ENCODE data around the gene DHX9. TPM values are rescaled to one million over a fixed set of nuclear protein-coding genes. Genes with fewer than 3 reads are reported as not detected.

The DHX9 gene
- total RNA-seq, 1 experiment from 2014 or later: 263 TPM

DNA sequence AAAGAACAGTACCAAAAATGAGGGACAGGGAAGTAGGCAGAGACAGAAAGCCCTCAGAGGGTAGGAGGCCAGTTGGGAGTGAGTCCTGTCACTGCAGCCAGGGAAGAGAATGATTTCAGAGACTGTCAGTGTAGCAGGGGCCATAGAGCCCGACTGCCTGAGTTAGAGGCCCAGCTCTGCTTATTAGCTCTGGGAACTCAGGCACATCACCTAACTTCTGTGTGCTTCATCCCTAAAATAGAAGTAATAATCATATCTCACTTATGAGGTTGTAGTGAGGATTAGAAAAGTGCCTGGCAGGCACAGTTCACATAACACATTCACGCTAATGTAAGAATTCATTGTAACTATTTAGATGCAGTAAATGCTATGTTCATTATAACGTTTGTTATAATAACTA lies 31.2 kb upstream of the DHX9 start:
- Mint-ChIP-seq H3K4me1 (ENCODE audit: low read depth, unreplicated experiment) (no peaks in the 10 kb centered on the region), H3K4me3 (ENCODE audit: low read depth, unreplicated experiment) (no peak overlapping the region), H3K27me3 (ENCODE audit: unreplicated experiment) (no peaks in the 10 kb centered on the region), H3K9me3 (ENCODE audit: low read depth, unreplicated experiment) (no peaks in the 10 kb centered on the region), H3K36me3 (ENCODE audit: insufficient read depth, unreplicated experiment) (no peaks in the 10 kb centered on the region), H3K27ac (ENCODE audit: unreplicated experiment) (no peak overlapping the region)
- intact Hi-C loops (cut with micrococcal nuclease; ENCODE audit: unreplicated experiment): no loop called here
- no peak for DNase-seq
- CTCF ChIA-PET: interaction anchor here (0.7 kb wide), 1 partner anchor 355 kb away, joined by 5 read pairs; no protein-coding TSS in a partner anchor
- no peak for TF ChIP-seq CTCF (IDR thresholded peaks at IDR 0.05; ENCODE audit: unreplicated experiment)
- no TSS peak for BruUV-seq (replicated peaks)

GRCh38 chr1:182809414-182809957 lies 29.7 kb upstream of the DHX9 start:
- no peak overlapping the region for H3K27ac Mint-ChIP-seq (ENCODE audit: unreplicated experiment)
- H3K9me3 Mint-ChIP-seq (ENCODE audit: low read depth, unreplicated experiment): no peaks in the 10 kb centered on the region
- no peaks in the 10 kb centered on the region for H3K27me3 Mint-ChIP-seq (ENCODE audit: unreplicated experiment)
- intact Hi-C loops (cut with micrococcal nuclease; ENCODE audit: unreplicated experiment): no loop called here
- no peaks in the 10 kb centered on the region for H3K36me3 Mint-ChIP-seq (ENCODE audit: insufficient read depth, unreplicated experiment)
- H3K4me3 Mint-ChIP-seq (ENCODE audit: low read depth, unreplicated experiment): no peak overlapping the region
- no peak for DNase-seq
- H3K4me1 Mint-ChIP-seq (ENCODE audit: low read depth, unreplicated experiment): no peaks in the 10 kb centered on the region
- CTCF ChIA-PET: interaction anchor here (0.7 kb wide), 1 partner anchor 140 kb away, joined by 8 read pairs; no protein-coding TSS in a partner anchor
- TF ChIP-seq CTCF (IDR thresholded peaks at IDR 0.05; ENCODE audit: unreplicated experiment): no peak
- no TSS peak for BruUV-seq (replicated peaks)

- Mint-ChIP-seq H3K4me3 (ENCODE audit: low read depth, unreplicated experiment) (no peak overlapping the region), H3K27ac (ENCODE audit: unreplicated experiment) (no peak overlapping the region), H3K9me3 (ENCODE audit: low read depth, unreplicated experiment) (no peaks in the 10 kb centered on the region), H3K36me3 (ENCODE audit: insufficient read depth, unreplicated experiment) (no peaks in the 10 kb centered on the region), H3K4me1 (ENCODE audit: low read depth, unreplicated experiment) (peaks cover 6% of the 10 kb centered on the region), H3K27me3 (ENCODE audit: unreplicated experiment) (no peaks in the 10 kb centered on the region)
- intact Hi-C loops (cut with micrococcal nuclease; ENCODE audit: unreplicated experiment): no loop called here
- DNase-seq: no peak
- CTCF ChIA-PET: interaction anchor here (0.7 kb wide), 1 partner anchor 695 kb away, joined by 3 read pairs; no protein-coding TSS in a partner anchor
- no TSS peak for BruUV-seq (replicated peaks)
- no peak for TF ChIP-seq CTCF (IDR thresholded peaks at IDR 0.05; ENCODE audit: unreplicated experiment)
Measured at GRCh38 chr1:182811975-182812722, 27.0 kb upstream of the DHX9 start.

GRCh38 chr1:182816863-182817262 lies 22.3 kb upstream of the DHX9 start:
- no TSS peak for BruUV-seq (replicated peaks)
- Mint-ChIP-seq H3K9me3 (ENCODE audit: low read depth, unreplicated experiment) (no peaks in the 10 kb centered on the region), H3K4me3 (ENCODE audit: low read depth, unreplicated experiment) (no peak overlapping the region), H3K27me3 (ENCODE audit: unreplicated experiment) (no peaks in the 10 kb centered on the region), H3K36me3 (ENCODE audit: insufficient read depth, unreplicated experiment) (no peaks in the 10 kb centered on the region), H3K4me1 (ENCODE audit: low read depth, unreplicated experiment) (peaks cover 10% of the 10 kb centered on the region), H3K27ac (ENCODE audit: unreplicated experiment) (no peak overlapping the region)
- CTCF ChIA-PET: interaction anchor here (1.2 kb wide), 1 partner anchor 72 kb away, joined by 4 read pairs; no protein-coding TSS in a partner anchor
- no peak for DNase-seq
- intact Hi-C loops (cut with micrococcal nuclease; ENCODE audit: unreplicated experiment): no loop called here
- TF ChIP-seq CTCF (IDR thresholded peaks at IDR 0.05; ENCODE audit: unreplicated experiment): no peak
